ENCODE data around the gene ZNF562. TPM values are rescaled to one million over a fixed set of nuclear protein-coding genes. Genes with fewer than 3 reads are reported as not detected.

ZNF562 gene
- total RNA-seq = 43.4 and 49.2 TPM in 2 replicates

GRCh38 chr19:9674663-9675357, at the start of gene ZNF562:
Gene ZNF562 (minus strand): TSS chr19:9675100. CDS start chr19:9660744, 14,356 bp downstream.
- peak within 1 kb of the TSS; percentile 79 for H3K4me3 ChIP-seq (ENCODE audit: low read depth, low read length)
- no peak for FAIRE-seq
- no peak for TF ChIP-seq CTCF (IDR thresholded peaks at IDR 0.05; ENCODE audit: insufficient read depth, low read length, severe bottlenecking)

DNA sequence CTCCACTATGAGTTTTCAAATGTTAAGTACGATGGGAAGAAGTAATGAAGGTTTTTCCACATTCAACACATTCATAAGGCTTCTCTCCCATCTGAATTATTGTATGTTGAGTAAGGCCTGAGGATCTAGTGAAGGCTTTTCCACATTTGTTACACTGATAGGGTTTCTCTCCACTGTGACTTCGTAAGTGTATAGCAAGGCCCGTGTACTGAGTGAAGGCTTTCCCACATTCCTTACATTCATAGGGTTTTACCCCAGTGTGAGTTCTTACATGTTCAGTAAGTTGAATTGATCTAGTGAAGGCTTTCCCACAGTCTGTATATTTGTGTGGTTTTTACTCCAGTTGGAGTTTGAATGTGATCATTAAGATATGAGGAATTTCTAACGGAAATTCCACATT, 49.3 kb upstream of the ZNF562 start:
- no peak for DNase-seq (ENCODE audit: low read depth)
- H3K4me3 ChIP-seq (ENCODE audit: low read depth, low read length) = no peak overlapping the region
- TF ChIP-seq CTCF (IDR thresholded peaks at IDR 0.05; ENCODE audit: insufficient read depth, low read length, severe bottlenecking) = no peak
- no peak for FAIRE-seq
- H3K27me3 ChIP-seq (ENCODE audit: control insufficient read depth, insufficient read depth, low read length) = no peaks in the 10 kb centered on the region
- no peaks in the 10 kb centered on the region for H3K36me3 ChIP-seq (ENCODE audit: control insufficient read depth, insufficient read depth, low read length)

More at GRCh38 chr19:9674663-9675357, at the start of gene ZNF562:
- H3K36me3 ChIP-seq (ENCODE audit: control insufficient read depth, insufficient read depth, low read length) = peaks cover 10% of the 10 kb centered on the region
- DNase-seq (ENCODE audit: low read depth) = peak; percentile 77
- H3K27me3 ChIP-seq (ENCODE audit: control insufficient read depth, insufficient read depth, low read length) = no peaks in the 10 kb centered on the region

GRCh38 chr19:9721861-9722260, 47.0 kb upstream of the ZNF562 start:
- no peak for TF ChIP-seq CTCF (IDR thresholded peaks at IDR 0.05; ENCODE audit: insufficient read depth, low read length, severe bottlenecking)
- DNase-seq (ENCODE audit: low read depth) = peak; percentile 79
- no peak for FAIRE-seq
- no peaks in the 10 kb centered on the region for H3K27me3 ChIP-seq (ENCODE audit: control insufficient read depth, insufficient read depth, low read length)
- no peaks in the 10 kb centered on the region for H3K36me3 ChIP-seq (ENCODE audit: control insufficient read depth, insufficient read depth, low read length)
- H3K4me3 ChIP-seq (ENCODE audit: low read depth, low read length) = no peak overlapping the region

GRCh38 chr19:9720541-9720940, 45.6 kb upstream of the ZNF562 start:
- FAIRE-seq = peak; percentile 75
- H3K4me3 ChIP-seq (ENCODE audit: low read depth, low read length) = no peak overlapping the region
- no peak for TF ChIP-seq CTCF (IDR thresholded peaks at IDR 0.05; ENCODE audit: insufficient read depth, low read length, severe bottlenecking)
- H3K27me3 ChIP-seq (ENCODE audit: control insufficient read depth, insufficient read depth, low read length) = no peaks in the 10 kb centered on the region
- H3K36me3 ChIP-seq (ENCODE audit: control insufficient read depth, insufficient read depth, low read length) = no peaks in the 10 kb centered on the region
- no peak for DNase-seq (ENCODE audit: low read depth)

DNA sequence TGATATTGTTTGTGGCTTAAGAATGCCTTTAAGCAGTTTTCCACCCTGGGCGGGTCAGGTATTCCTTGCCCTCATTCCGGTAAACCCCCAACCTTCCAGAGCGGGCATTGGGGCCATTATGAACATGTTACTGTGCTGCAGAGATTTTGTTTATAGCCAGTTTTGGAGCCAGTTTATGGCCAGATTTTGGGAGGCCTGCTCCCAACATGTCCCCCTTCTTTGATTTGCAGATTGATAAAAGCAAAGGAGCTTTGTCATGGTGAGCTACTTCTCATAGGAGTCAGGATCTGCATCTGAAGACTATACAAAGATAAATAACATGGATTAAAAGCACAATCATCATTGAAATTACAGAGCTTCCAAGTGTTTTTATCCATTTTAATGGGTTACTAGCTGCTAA, 36.9 kb upstream of the ZNF562 start:
- FAIRE-seq (no peak), DNase-seq (ENCODE audit: low read depth) (no peak)
- no peak for TF ChIP-seq CTCF (IDR thresholded peaks at IDR 0.05; ENCODE audit: insufficient read depth, low read length, severe bottlenecking)
- Histone ChIP-seq H3K4me3 (ENCODE audit: low read depth, low read length) (no peak overlapping the region), H3K36me3 (ENCODE audit: control insufficient read depth, insufficient read depth, low read length) (no peaks in the 10 kb centered on the region), H3K27me3 (ENCODE audit: control insufficient read depth, insufficient read depth, low read length) (no peaks in the 10 kb centered on the region)

GRCh38 chr19:9709305-9709704, 34.4 kb upstream of the ZNF562 start:
- Histone ChIP-seq H3K36me3 (ENCODE audit: control insufficient read depth, insufficient read depth, low read length) (no peaks in the 10 kb centered on the region), H3K27me3 (ENCODE audit: control insufficient read depth, insufficient read depth, low read length) (no peaks in the 10 kb centered on the region), H3K4me3 (ENCODE audit: low read depth, low read length) (no peak overlapping the region)
- DNase-seq (ENCODE audit: low read depth) = peak; percentile 28
- no peak for TF ChIP-seq CTCF (IDR thresholded peaks at IDR 0.05; ENCODE audit: insufficient read depth, low read length, severe bottlenecking)
- no peak for FAIRE-seq

Measured in bronchial epithelial cell (primary cell).